NCI-H345 (cell line): ENCODE measurements around the gene DPY19L2.
"Not testable (repeated sequence)": the region's sequence is repeated elsewhere in the genome, so short reads cannot be mapped to it uniquely, and the experiment has no call there.

Experiments used
- DNase-seq: peaks from one replicate; lab custom pipeline; 2025; lab: John Stamatoyannopoulos, UW

DPY19L2 gene

DNA sequence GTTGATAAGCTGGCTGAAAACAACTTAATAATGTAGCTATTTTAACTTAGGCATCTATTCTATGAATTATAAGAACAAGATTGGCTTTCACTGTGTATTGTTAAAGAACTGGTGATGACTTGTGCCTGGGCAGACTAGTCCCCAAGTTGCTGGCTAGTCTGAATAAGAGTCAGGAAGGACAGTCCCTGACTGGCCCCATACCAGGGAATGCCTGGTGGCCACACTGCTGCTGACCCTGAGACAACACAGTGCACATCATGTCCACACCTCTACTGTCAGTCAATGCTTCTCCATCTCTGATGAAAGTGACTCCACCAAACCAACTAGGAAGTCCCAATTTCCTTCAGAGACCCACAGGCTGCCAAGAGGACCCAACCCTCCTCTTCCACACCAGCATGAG, 130.5 kb downstream of the DPY19L2 start:
- not testable (repeated sequence) for DNase-seq

DNA sequence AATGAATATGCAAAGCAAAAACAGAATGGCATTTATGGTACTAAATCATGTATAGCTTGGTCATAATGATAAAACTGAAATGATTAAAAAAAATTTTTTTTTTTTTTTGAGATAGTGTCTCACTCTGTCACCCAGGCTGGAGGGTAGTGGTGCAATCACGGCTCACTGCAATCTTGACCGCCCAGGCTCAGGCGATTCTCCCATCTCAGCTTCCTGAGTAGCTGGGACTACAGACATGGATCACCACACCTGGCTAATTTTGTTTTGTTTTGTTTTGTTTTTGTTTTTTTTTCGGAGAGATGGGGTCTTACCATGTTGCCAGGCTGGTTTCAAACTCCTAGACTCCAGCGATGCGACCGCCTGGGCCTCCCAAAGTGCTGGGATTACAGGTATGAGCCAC, 138.7 kb downstream of the DPY19L2 start:
- not testable (repeated sequence) for DNase-seq

DNA sequence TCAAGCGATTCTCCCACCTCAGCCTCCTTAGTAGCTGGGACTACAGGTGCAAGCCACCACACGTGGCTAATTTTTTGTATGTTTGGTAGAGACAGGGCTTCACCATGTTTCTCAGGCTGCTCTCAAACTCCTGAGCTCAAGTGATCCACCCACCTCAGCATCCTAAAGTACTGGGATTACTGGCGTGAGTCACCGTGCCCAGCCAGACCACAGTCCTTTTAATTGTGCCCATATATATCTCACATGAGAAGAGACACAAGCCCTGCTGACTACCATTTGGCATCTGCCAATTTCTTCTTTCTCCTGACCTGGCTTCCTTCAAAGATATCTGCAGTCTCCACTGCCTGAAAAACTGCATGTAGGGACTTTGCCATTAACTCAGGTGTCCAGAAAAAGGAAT, 142.5 kb downstream of the DPY19L2 start:
- DNase-seq = no peak

DNA sequence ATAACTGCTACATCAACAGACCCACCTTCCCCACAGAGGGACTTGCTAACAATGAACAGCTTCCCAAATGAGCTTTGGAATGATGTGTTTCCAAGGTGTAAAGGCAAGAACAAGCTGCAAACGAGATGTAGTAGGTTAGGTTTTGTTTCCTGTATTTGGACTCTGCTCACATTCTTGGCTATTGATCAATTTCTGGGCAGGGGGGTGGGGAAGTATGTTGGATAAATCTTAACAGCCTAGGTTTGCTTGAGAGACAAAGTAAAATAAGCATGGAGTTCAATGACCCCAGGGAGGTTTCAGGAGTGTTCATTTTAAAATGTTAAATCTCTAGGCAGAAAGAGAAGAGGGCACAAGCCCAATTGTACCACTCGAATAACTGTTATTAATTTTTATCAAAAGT, 146.6 kb downstream of the DPY19L2 start:
- DNase-seq = no peak
